MG63 (cell line): ENCODE results near the gene GPRIN2. TPM values are rescaled to one million over a fixed set of nuclear protein-coding genes. Genes with fewer than 3 reads are reported as not detected.
"Not testable (repeated sequence)": the region's sequence is repeated elsewhere in the genome, so short reads cannot be mapped to it uniquely, and the experiment has no call there.

ENCODE experiments used
- DNase-seq: peaks from one replicate; pipeline ENCODE4 v3.0.0-alpha.2; 2020
- H3K27me3 ChIP-seq: fragments of 250-450 bp; sonication (Bioruptor Pico); 2 replicates; pipeline ENCODE4 v1.5.1; 2020; ENCODE audit warnings: mild to moderate bottlenecking, moderate library complexity
- H3K36me3 ChIP-seq: fragments of 250-450 bp; sonication (Bioruptor Pico); 2 replicates; pipeline ENCODE4 v1.5.1; 2020; ENCODE audit warnings: mild to moderate bottlenecking, moderate library complexity
- H3K4me3 ChIP-seq: fragments of 250-450 bp; sonication (Bioruptor Pico); 2 replicates; pipeline ENCODE4 v1.5.1; 2020; ENCODE audit warnings: mild to moderate bottlenecking, moderate library complexity
- H3K9me3 ChIP-seq: fragments of 250-450 bp; sonication (Bioruptor Pico); 2 replicates; pipeline ENCODE4 v1.5.1; 2020; ENCODE audit warnings: mild to moderate bottlenecking, moderate library complexity
- total RNA-seq: library from RNA; depleted of rRNA; stranded (reverse); fragments of >200 nt; shearing (Covaris generic); gene quantifications from 2 replicates; pipeline ENCODE4 v1.2.3, GENCODE V29; 2014; ENCODE audit warnings: low replicate concordance

GPRIN2 gene
- total RNA-seq, 1 experiment from 2014 or later: not detected

GRCh38 chr10:46543466-46544377 lies 12.7 kb downstream of the GPRIN2 start:
- no peaks in the 10 kb centered on the region for H3K27me3 ChIP-seq

GRCh38 chr10:46542567-46543465 lies 13.6 kb downstream of the GPRIN2 start:
- H3K9me3 ChIP-seq: no peaks in the 10 kb centered on the region

More at GRCh38 chr10:46543466-46544377, 12.7 kb downstream of the GPRIN2 start:
- DNase-seq: no peak
- Histone ChIP-seq H3K36me3 (no peaks in the 10 kb centered on the region), H3K4me3 (no peak overlapping the region), H3K9me3 (no peaks in the 10 kb centered on the region)

GRCh38 chr10:46541735-46542566 lies 14.5 kb downstream of the GPRIN2 start:
- no peak for DNase-seq
- Histone ChIP-seq H3K9me3 (no peaks in the 10 kb centered on the region), H3K27me3 (no peaks in the 10 kb centered on the region), H3K36me3 (no peaks in the 10 kb centered on the region), H3K4me3 (no peak overlapping the region)

More at GRCh38 chr10:46542567-46543465, 13.6 kb downstream of the GPRIN2 start:
- H3K36me3 ChIP-seq: no peaks in the 10 kb centered on the region
- no peak overlapping the region for H3K4me3 ChIP-seq
- no peak for DNase-seq
- H3K27me3 ChIP-seq: no peaks in the 10 kb centered on the region

GRCh38 chr10:46541017-46541661 lies 15.3 kb downstream of the GPRIN2 start:
- no peak for DNase-seq
- H3K27me3 ChIP-seq: no peaks in the 10 kb centered on the region
- no peaks in the 10 kb centered on the region for H3K36me3 ChIP-seq
- no peak overlapping the region for H3K4me3 ChIP-seq
- no peaks in the 10 kb centered on the region for H3K9me3 ChIP-seq

- Histone ChIP-seq H3K27me3 (no peaks in the 10 kb centered on the region), H3K4me3 (no peak overlapping the region), H3K36me3 (no peaks in the 10 kb centered on the region), H3K9me3 (no peaks in the 10 kb centered on the region)
- DNase-seq: no peak
Measured at GRCh38 chr10:46540412-46541016, 15.9 kb downstream of the GPRIN2 start.

- no peaks in the 10 kb centered on the region for H3K36me3 ChIP-seq
- no peak overlapping the region for H3K4me3 ChIP-seq
Measured at GRCh38 chr10:46539596-46540411, 16.7 kb downstream of the GPRIN2 start.

GRCh38 chr10:46538717-46539426 lies 17.6 kb downstream of the GPRIN2 start:
- H3K36me3 ChIP-seq: no peaks in the 10 kb centered on the region
- no peak overlapping the region for H3K4me3 ChIP-seq
- no peaks in the 10 kb centered on the region for H3K9me3 ChIP-seq
- H3K27me3 ChIP-seq: no peaks in the 10 kb centered on the region
- DNase-seq: no peak

More at GRCh38 chr10:46539596-46540411, 16.7 kb downstream of the GPRIN2 start:
- no peaks in the 10 kb centered on the region for H3K27me3 ChIP-seq
- DNase-seq: no peak
- H3K9me3 ChIP-seq: no peaks in the 10 kb centered on the region

- no peaks in the 10 kb centered on the region for H3K9me3 ChIP-seq
- no peak for DNase-seq
- no peaks in the 10 kb centered on the region for H3K27me3 ChIP-seq
- H3K36me3 ChIP-seq: no peaks in the 10 kb centered on the region
- no peak overlapping the region for H3K4me3 ChIP-seq
Measured at GRCh38 chr10:46538155-46538554, 18.3 kb downstream of the GPRIN2 start.

- Histone ChIP-seq H3K27me3 (no peaks in the 10 kb centered on the region), H3K4me3 (no peak overlapping the region), H3K36me3 (no peaks in the 10 kb centered on the region), H3K9me3 (no peaks in the 10 kb centered on the region)
- no peak for DNase-seq
Measured at GRCh38 chr10:46537309-46537708, 19.1 kb downstream of the GPRIN2 start.

- Histone ChIP-seq H3K9me3 (no peaks in the 10 kb centered on the region), H3K36me3 (no peaks in the 10 kb centered on the region), H3K27me3 (no peaks in the 10 kb centered on the region), H3K4me3 (no peak overlapping the region)
- no peak for DNase-seq
Measured at GRCh38 chr10:46536781-46537180, 19.7 kb downstream of the GPRIN2 start.

GRCh38 chr10:46536171-46536570 lies 20.3 kb downstream of the GPRIN2 start:
- H3K4me3 ChIP-seq: no peak overlapping the region
- no peaks in the 10 kb centered on the region for H3K9me3 ChIP-seq
- no peaks in the 10 kb centered on the region for H3K27me3 ChIP-seq
- H3K36me3 ChIP-seq: no peaks in the 10 kb centered on the region
- no peak for DNase-seq

GRCh38 chr10:46534828-46535524 lies 21.5 kb downstream of the GPRIN2 start:
- DNase-seq: no peak

GRCh38 chr10:46532256-46532655 lies 24.2 kb downstream of the GPRIN2 start:
- H3K4me3 ChIP-seq, H3K27me3 ChIP-seq, H3K9me3 ChIP-seq, H3K36me3 ChIP-seq, DNase-seq: not testable (repeated sequence)

More at GRCh38 chr10:46534828-46535524, 21.5 kb downstream of the GPRIN2 start:
- Histone ChIP-seq H3K27me3 (no peaks in the 10 kb centered on the region), H3K4me3 (no peak overlapping the region), H3K36me3 (no peaks in the 10 kb centered on the region), H3K9me3 (no peaks in the 10 kb centered on the region)
